A172 (cell line): ENCODE measurements around the gene GBX2. TPM values are rescaled to one million over a fixed set of nuclear protein-coding genes. Genes with fewer than 3 reads are reported as not detected.
A peak's percentile ranks its signal among the peaks of the same experiment; 100 is the strongest.

Source experiments
- DNase-seq: peaks from one replicate; pipeline ENCODE4 v3.0.0-alpha.2; 2015; ENCODE audit warnings: low spot score
- total RNA-seq: library from RNA; depleted of rRNA; stranded (reverse); fragments of >200 nt; shearing (Covaris generic); gene quantifications from 2 replicates; pipeline ENCODE4 v1.2.3, GENCODE V29; 2014; rRNA removed

The GBX2 gene
- total RNA-seq = 6.2 and 6.4 TPM in 2 replicates

DNA sequence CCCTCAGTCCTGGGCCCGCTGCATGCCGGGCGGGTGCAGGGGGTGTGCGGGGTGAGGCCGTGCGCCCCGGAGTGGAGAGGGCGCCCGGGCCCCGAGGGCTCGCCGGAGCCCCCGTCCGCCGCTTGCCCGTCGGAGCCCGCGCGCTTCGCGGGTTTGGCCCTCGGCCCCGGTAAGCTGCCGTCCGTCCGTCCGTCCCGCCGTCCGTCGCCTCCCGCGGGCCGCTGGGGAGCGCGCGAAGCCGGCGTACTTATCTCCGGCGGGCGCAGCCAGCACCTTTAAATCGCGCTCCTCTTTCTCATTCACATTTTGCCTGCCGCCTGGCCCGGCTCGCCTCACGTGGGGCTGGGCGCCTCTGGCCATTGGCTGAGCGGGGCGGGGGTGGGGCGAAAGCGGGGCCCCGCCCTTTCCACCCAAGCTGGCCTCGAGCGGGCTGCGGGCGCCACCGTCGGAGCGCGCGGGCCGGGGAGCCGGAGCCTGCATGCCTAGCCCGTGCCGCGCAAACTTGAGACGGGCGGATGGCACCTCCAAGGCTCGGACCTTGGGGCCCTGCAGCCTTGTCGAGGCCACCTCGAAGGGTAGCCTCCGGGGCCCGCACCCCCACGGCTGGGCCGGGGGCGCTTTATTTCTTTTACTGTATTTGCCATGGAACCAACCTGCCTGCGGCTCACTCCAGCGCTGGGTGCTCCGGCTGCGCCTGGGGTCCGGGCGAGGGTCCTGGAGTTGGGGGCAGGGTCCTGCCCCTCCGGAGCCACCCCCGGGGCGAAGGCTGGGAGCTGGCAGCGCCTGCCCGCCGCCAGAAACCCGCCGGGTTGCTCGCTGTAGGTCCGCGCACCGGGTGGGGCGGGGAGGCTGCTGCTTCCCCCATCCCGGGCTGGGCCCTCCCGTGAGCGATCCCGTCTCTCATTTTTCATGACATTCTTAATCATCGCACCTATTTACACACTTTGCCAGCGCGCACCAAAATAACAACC, at the start of gene GBX2:
TSS of gene GBX2 (minus strand) at position 277 of the 971 bp plus-strand sequence. CDS start 415 bp downstream, outside the sequence.
- peak; percentile 79 for DNase-seq

DNA sequence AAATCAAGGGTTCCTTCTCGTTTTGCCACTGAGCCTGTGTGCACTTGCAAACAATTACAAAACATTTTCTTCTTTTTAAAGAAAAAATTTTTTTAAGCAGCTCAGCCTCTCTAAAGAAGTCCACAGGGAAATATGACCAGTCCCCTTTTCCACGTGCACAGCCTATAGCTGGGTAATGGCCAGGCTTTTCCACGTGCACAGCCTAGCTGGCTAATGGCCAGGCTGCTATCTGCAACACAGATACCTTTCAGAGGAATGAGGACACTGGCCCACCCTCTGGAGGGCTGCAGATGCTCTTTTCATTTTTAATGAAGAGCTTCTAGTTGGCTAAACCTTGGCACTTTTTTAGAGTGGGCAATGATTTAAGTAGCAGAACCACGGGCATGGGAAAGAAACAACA, 49.7 kb upstream of the GBX2 start:
- DNase-seq = no peak

DNA sequence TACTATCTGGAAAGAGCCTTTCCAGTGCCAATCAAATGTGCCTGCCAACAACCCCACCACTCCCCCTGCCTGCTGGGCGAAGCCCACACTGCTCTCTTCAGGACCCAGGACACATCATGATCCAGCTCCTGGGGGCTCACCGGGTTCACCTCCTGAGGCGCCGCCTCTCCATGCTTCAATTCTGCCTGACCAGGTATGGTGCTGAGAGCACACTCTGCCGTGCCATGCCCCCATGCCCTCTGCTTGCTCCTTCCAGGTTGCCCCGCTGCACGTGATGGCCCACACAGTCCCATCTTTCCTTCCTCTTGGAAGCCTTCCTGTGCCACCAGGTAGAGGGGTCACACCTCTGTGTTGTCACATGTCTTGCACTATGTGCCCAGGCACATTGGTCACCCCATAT, 48.5 kb upstream of the GBX2 start:
- DNase-seq = no peak

DNA sequence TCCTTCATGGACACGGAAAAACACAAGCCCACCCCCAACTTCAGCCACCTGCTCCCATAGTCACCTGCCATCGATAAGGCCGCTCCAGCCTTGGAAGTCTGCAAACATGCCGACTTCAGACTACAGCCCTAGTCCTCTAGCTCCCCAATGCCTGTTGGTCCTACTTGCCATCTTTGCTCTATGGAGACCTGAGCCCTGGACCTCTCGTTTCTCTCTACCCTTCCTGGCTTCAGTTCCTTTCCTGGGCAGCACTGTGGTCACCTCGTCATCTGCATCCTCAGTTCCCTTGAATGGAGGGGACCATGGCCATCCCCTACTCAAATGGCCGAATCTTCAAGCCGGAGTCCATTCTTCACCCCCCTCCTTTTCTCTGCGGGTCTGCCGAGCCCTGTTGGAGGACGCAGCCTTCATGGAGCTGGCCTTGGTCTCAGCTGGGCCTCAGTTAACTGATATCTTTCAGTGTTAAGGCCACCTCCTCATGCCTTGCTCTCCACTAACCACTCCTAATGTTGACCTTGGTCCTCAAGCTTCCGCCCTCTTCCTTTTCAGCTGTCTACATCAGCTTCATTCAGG, 47.7 kb upstream of the GBX2 start:
- DNase-seq = no peak

DNA sequence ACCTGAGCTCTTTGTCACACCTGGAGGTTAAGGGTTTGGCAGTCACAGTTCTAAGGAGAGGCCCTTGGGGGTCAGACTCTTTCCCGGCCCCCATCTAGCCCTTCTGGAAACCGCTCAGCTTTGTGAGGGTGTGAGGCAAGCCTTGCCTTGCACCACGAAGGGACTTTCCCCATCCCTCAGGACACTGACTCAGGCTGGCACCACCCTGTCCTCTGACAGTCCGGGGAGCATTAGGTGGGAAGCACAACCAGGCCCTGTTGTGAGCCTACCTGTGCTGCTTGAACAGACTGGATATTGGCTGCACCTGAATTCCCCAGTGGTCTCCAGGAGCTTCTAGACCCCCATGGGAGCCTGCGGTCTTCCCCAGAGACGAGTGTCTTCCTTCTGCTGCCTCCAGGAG, 47.0 kb upstream of the GBX2 start:
- DNase-seq = peak; percentile 27

DNA sequence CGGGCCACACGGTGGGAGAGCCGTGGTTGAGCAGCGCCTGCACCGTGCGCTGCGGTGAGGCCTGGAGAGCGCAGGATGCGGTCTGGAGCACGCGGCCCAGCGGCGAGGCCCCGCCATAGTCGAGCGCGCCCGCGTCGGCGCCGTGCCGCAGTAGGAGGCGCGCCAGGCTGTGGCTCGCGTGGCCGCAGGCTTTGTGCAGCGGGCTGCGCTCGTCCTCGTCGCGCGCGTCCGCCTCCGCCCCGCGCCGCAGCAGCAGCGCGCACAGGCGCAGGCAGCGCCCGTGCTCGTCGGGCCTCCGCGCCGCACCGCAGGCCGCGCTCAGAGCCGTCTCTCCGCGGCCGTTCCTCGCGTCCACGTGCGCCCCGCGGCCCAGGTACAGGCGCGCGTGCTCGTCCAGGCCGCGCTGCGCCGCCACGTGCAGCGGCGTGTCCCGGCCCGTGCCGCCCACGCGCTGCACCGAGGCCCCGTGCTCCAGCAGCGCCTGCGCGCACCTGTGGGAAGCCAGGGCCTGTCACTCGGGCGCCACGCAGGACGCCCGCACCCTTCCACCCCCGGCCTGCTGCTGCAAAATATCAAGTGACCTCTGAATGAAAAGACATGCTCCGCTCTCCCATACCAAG, 46.3 kb upstream of the GBX2 start:
- no peak for DNase-seq

DNA sequence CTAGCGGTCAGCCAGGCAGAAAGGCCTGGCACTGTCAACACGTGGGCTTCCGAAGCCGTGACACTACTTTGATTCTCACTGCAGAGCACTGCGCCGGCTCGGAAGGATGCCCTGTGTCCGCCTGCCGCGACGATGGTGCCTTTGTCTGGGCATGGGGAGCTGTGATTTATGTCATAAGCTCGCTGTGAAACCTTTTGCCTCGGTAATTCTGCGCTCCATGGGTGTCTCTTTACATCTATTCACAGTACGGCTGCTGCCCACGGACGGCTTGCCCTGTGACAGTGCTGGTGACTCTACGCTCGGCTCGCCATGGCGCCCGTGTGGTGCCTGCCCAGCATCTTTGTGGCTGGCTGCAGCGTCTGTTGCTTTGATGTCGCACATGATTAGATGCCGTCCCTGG, 43.1 kb upstream of the GBX2 start:
- DNase-seq = no peak

DNA sequence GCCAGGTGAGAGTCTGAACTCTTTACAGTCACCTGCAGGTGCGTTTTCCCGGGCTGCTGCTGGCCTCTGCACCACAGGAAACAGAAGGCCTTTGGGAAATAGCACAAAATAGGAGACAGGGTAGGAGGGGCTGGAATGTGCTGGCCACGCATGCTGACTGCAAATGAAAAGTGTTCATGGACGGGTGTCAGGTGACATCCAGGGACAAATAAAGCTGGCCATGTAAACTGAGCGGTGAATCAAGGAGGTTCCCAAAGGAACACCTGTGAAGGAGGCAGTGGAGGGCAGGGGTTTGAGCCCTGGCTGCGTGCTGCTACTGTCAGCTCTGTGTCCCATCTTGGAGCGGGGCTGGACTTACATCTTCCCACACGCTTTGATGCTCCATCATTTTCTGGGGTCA, 42.4 kb upstream of the GBX2 start:
- no peak for DNase-seq

DNA sequence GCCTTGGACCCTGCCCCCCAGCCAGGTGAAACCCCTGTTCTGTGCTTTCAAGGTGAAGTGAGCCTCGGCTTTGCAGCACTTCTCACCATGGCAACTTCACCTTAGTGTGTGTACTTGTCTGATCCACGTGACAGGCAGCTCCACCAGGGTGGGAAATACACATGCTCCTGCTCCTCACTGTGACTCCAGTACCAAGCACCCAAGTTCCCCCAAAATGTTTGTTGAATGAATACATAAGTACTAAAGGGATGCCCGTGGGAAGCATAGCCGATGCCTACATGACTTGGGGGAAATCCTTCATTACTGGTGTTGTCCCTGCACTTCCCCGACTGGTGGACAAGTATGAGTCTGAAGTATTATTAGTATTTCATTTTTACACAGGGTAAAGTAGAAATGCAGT, 41.8 kb upstream of the GBX2 start:
- no peak for DNase-seq

DNA sequence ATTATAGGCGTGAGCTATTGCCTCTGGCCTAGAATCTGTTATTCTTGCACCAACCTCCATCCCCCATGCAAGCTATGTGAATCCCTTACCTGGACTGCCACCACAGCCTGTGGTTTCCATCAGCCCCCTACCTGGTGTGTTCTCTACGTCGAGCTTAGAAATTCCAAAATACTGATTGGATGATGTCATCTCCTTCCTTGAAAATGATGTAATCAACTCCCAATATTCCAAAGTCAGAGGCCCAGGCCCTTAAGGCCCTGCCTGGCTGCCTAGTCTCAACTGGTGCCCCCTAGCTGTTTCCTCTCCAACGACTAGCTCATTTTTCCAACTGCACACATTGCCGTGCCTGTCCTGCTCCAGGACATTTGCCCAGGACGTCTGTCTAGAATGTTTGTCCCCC, 41.3 kb upstream of the GBX2 start:
- DNase-seq = peak; percentile 12

DNA sequence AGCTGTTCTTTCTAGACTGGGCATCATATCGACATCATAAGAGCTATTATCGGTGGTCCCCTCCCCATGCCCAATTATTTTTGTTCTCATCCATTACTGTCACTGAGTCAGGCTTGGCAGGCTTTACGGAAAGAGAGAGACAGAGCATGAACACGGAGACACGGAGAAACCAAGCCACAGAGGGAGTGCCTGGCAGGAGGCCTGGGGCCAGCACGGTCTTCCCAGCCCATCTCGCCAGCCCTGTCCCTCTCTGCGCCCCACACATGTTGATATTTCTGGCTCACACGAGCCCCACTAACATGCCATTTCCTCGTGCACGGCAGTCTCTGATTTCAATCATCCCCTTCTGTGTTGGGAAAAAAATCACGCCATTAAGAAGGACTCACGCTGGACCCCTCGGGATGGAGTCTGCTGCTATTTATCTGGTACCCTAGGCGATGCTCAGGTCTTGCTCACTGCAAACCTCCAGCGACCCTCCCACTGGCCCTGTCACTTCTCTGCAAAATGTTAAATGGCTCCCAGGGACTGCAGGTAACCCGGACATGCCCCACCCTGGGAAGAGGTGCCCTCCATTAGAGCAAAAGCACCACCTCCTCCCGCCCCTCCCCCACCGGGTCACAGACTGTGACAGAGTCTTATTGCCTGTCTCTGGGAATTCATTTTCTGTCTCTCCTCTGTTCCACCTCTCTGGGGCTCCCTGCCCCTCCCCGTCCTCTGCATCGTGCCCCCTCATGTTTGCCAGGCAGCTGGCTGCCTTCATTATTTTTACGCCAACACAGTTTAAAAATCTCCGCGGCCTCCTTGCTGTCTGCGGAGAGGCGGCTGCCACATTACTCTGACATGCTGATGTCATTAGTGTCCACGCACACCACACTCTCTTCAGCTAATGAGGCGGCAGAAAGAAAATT, 40.1 kb upstream of the GBX2 start:
- no peak for DNase-seq

DNA sequence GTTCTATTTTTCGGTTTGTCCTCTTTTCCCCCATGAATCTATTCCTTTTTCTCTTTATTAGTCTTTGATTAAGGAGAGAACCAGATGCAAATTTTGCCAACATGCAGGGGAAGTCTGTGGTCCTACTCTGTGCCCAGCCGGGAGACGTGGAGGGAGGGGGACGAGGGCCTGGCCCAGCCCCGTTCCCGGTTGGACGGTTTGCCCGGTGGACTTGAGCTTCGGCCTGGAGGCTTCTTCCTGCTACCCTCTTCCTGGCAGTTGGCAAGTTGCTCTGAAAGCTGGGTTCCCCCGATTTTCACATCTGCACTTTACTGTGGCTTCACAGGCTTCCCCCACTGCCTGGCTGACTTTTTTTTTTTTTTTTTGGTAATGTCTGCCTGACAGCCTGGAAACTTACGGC, 39.3 kb upstream of the GBX2 start:
- no peak for DNase-seq

DNA sequence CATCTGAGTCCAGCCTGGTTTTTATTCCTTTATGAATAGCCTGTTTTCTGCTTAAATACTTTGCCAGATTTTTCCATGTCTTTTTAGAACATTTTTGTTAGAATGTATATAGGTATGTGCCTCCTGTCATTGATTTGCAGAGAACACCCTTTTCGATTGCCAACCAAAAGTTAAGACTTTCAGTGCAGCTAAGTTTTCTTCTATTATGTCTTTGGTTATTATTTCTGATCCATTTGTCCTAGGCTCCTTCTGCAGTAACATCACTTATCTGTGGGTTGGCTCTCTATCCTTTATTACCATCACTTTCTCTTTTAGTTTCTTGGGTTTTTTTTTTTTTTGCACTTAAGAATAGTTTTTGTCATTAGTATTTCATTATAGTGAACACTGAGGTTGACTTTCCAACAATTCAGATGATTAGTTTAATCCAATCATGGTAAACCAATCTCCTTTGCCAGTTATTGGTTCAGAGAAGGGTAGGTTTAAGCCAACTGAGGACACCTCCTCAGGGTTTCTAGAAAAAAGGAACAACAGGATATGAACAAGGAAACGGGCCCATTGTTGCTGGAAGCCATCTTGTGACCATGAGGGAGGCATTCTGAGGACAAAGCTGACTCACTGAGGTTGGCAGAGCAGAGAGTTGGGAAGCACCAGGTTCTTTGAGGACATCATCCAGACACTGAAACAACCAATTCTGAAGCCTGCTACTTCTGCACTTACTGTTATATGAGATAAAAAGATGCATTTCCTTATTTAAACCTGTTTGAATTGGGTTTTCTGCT, 37.9 kb upstream of the GBX2 start:
- no peak for DNase-seq

DNA sequence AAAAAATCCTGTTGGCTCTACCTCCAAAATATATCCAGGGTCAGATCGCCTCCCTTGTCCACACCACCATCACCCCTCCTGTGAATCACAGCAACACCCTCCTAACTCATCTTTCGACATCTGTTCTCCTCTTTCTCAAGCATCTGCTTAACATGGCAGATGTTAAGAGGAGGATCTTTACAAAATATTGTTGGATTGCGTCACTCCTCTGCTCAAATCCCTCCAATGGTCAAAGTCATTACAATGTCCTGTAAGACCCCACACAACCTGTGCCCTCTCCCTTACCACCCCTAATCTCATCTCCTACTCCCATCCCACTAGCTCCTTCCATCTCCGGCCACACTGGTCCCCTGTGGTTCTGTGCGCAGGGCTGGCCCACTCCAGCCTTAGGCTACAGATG, 36.8 kb upstream of the GBX2 start:
- no peak for DNase-seq

DNA sequence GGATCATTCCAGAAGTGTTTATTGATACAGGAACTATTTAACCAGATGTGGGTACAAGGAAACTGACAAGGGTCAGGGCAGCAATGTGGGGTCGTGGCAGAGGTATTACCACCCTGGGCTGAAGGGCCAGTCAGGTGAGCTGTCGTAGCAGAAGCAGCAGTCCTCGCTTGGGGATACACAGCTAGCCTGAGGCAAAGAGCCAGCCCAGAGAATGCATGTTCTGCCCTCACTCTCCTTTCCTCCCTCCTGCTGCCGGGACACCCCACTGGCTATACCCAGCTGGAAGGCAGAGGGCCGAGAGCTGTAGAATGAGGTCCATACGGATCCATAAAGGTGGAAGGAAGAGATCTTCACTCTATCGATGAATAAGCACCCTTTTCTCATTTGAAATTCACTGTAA, 32.2 kb upstream of the GBX2 start:
- DNase-seq = no peak

DNA sequence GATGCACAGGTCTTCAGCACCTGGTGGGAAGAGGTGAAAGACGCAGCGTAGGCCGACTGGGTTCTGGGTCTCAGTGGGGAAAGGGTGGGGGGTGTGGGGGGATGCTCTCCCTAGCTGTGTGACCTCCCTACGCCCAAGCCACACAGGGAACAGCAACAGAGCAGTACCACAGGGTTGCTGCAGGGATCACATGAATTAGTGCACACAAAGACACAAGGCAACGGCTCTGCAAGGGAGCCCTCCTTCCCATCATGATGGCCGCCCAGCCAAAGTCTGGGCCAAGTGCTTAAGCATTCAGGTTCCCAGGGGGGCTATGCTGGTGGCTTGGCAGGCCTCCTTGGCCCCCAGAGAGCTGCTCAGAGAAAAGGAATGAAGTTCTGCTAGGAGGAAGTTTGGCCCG, 28.2 kb upstream of the GBX2 start:
- no peak for DNase-seq

DNA sequence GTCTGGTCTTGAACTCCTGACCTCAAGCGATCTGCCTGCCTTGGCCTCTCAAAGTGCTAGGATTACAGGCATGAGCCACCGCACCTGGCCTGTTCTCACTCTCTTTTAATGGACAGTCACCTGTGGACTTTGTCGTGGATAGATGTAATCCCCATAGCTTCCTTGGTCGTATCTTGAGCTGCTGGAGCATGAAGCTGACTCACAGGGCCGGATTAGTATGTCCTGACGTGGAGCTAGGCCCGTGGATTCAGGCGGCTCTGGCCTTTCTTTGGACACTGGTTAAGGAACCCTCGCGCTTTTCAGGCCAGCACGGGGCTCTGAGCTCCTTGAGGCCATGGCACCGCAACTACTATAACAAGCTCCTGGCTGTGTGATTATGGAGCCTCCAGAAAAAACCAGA, 27.5 kb upstream of the GBX2 start:
- no peak for DNase-seq

DNA sequence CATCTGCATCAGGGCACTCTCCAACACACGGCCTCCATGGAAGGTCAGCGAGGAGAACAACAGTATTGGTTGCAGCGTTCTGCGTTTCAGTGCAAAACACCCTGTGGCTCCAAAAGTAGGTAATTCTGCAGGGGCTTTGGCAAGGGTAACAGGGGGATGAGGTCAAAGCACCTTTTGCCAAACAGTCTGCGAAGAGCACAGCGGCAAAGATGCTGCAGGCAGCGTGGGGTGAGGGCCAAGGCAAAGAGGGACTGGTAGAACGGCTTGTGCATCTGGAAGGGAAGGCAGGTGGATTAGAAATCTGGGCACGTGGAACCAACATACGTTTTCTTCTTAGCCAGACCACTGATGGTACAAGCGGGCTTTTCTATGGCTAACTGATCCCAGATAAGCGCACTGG, 26.6 kb upstream of the GBX2 start:
- no peak for DNase-seq

DNA sequence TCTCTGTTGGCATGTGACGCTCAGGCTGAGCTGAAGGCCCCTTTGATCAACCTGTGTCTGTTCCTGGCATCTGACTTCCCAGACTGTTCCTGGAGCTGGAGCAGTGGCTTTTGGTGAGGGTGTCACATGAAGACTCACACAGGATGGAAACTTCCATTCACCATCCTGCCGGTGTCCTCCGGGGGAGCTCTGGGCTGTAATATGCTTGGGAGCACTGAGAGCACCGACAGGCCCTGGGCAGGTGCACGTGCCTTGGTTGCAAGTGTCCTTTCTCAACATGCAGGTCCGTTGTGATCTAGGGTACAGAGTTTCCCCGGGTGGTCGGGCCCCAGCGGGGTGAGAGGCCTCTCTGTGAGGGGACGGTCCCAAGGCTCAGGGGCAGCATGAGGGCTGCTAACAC, 24.8 kb upstream of the GBX2 start:
- no peak for DNase-seq

DNA sequence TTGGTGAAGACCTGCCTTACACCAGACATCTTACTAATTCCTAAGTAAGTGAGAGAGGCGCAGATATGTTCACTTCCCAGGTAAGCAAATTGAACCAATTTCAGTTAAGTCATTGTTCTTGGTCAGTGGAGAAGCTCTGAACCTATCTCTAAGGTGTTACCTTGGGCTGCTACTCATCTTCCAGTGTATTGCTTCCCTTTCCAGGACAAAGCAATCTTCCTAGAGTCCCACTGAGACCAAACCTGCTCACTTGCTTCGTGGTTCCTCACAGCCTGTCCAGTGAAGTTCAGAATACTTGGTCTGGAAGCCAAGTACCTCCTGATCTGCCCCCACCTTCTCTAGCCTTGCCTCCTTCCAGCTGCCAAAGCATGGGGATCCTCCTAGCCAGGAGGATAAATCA, 22.5 kb upstream of the GBX2 start:
- DNase-seq = no peak

DNA sequence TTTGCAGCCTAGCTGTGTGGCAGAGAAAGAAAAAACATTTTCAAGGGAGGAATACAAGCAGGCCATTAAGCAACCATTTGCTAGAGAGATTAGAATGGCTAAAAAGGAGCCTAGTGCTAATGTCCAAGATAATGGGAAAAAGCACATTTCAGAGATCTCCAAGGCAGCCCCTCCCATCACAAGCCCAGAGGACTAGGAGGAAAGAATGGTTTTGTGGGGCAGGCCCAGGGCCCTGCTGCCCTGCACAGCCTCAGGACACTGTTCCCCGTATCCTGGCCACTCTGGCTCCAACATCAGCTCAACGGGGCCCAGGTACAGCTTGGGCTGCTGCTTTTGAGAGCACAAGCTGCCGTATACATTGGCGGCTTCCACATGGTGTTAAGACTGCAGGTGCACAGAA, 16.5 kb upstream of the GBX2 start:
- DNase-seq = no peak
